KMS-11 (cell line): ENCODE measurements around the gene ERICH4.

ENCODE experiments used
- H2AFZ ChIP-seq: fragments of 200-600 bp; sonication (generic); 2 replicates; pipeline ENCODE4 v1.6.1; 2016; ENCODE audit warnings: antibody characterized with exemption, mixed run types, low read depth
- H3K27ac ChIP-seq: fragments of 200-600 bp; sonication (generic); 2 replicates; pipeline ENCODE4 v1.6.1; 2016; ENCODE audit warnings: mild to moderate bottlenecking, mixed run types
- H3K27me3 ChIP-seq: fragments of 200-600 bp; sonication (generic); 2 replicates; pipeline ENCODE4 v1.6.1; 2017; ENCODE audit warnings: mild to moderate bottlenecking, low read depth, mixed run types, moderate library complexity; ENCODE audit not compliant: insufficient read depth
- H3K36me3 ChIP-seq: fragments of 200-600 bp; sonication (generic); 2 replicates; pipeline ENCODE4 v1.6.1; 2017; ENCODE audit warnings: mild to moderate bottlenecking, mixed run types; ENCODE audit not compliant: insufficient read depth
- H3K4me1 ChIP-seq: fragments of 200-600 bp; sonication (generic); 2 replicates; pipeline ENCODE4 v1.6.1; 2016; ENCODE audit warnings: mild to moderate bottlenecking, low read depth, mixed run types; ENCODE audit not compliant: poor library complexity, severe bottlenecking
- H3K4me2 ChIP-seq: fragments of 200-600 bp; sonication (generic); 2 replicates; pipeline ENCODE4 v1.7.0; 2016; ENCODE audit warnings: mild to moderate bottlenecking, mixed run types
- H3K4me3 ChIP-seq: fragments of 200-600 bp; sonication (generic); IDR thresholded peaks from 2 replicates; pipeline ENCODE4 v1.6.1; 2017; ENCODE audit warnings: low read depth, low read length, mixed read lengths; ENCODE audit not compliant: insufficient read depth
- H3K79me2 ChIP-seq: fragments of 200-600 bp; sonication (generic); 2 replicates; pipeline ENCODE4 v1.6.1; 2016; ENCODE audit warnings: low read depth, mixed run types; ENCODE audit not compliant: insufficient read depth
- H3K9ac ChIP-seq: fragments of 200-600 bp; sonication (generic); 2 replicates; pipeline ENCODE4 v1.6.1; 2016; ENCODE audit warnings: mild to moderate bottlenecking, mixed run types
- H4K20me1 ChIP-seq: fragments of 200-600 bp; sonication (generic); 2 replicates; pipeline ENCODE4 v1.6.1; 2016; ENCODE audit warnings: mild to moderate bottlenecking, mixed run types; ENCODE audit not compliant: insufficient read depth
- CTCF ChIP-seq: fragments of 200-600 bp; sonication (generic); conservative IDR thresholded peaks from 2 replicates; pipeline ENCODE4 v1.6.1; 2017; ENCODE audit warnings: low read depth, mild to moderate bottlenecking, antibody characterized with exemption, low read length, moderate library complexity, mixed read lengths

The ERICH4 gene

GRCh38 chr19:41416194-41416674 lies 26.7 kb upstream of the ERICH4 start:
- no peak overlapping the region for H2AFZ ChIP-seq
- no peak overlapping the region for H3K9ac ChIP-seq
- H3K4me1 ChIP-seq, result peaks cover 15% of the 10 kb centered on the region
- H4K20me1 ChIP-seq, result no peaks in the 10 kb centered on the region
- no peak overlapping the region for H3K27ac ChIP-seq
- no peak for TF ChIP-seq CTCF
- no peaks in the 10 kb centered on the region for H3K27me3 ChIP-seq
- no peak overlapping the region for H3K4me2 ChIP-seq
- no peak overlapping the region for H3K4me3 ChIP-seq
- H3K36me3 ChIP-seq, result no peaks in the 10 kb centered on the region; the same call in 1 of the 2 replicates
- H3K79me2 ChIP-seq, result no peaks in the 10 kb centered on the region

GRCh38 chr19:41420101-41420880 lies 22.7 kb upstream of the ERICH4 start:
- H3K4me1 ChIP-seq, result no peaks in the 10 kb centered on the region
- no peaks in the 10 kb centered on the region; the same call in 1 of the 2 replicates for H3K36me3 ChIP-seq
- H3K27me3 ChIP-seq, result no peaks in the 10 kb centered on the region
- no peak for TF ChIP-seq CTCF
- no peak overlapping the region for H3K4me3 ChIP-seq
- no peaks in the 10 kb centered on the region for H4K20me1 ChIP-seq
- no peak overlapping the region for H3K9ac ChIP-seq
- no peak overlapping the region for H2AFZ ChIP-seq
- H3K27ac ChIP-seq, result no peak overlapping the region
- H3K79me2 ChIP-seq, result no peaks in the 10 kb centered on the region
- H3K4me2 ChIP-seq, result no peak overlapping the region

GRCh38 chr19:41421314-41421713 lies 21.6 kb upstream of the ERICH4 start:
- Histone ChIP-seq H3K79me2 (no peaks in the 10 kb centered on the region), H3K27me3 (no peaks in the 10 kb centered on the region), H3K27ac (no peak overlapping the region), H2AFZ (no peak overlapping the region), H3K4me3 (no peak overlapping the region), H3K9ac (no peak overlapping the region), H4K20me1 (no peaks in the 10 kb centered on the region), H3K4me2 (no peak overlapping the region), H3K4me1 (no peaks in the 10 kb centered on the region), H3K36me3 (no peaks in the 10 kb centered on the region; the same call in 1 of the 2 replicates)
- no peak for TF ChIP-seq CTCF

GRCh38 chr19:41421973-41422372 lies 21.0 kb upstream of the ERICH4 start:
- H3K36me3 ChIP-seq, result no peaks in the 10 kb centered on the region; the same call in 1 of the 2 replicates
- no peaks in the 10 kb centered on the region for H3K4me1 ChIP-seq

More at GRCh38 chr19:41421973-41422372, 21.0 kb upstream of the ERICH4 start:
- no peaks in the 10 kb centered on the region for H3K27me3 ChIP-seq
- no peak overlapping the region for H3K4me3 ChIP-seq
- H3K9ac ChIP-seq, result no peak overlapping the region
- H3K4me2 ChIP-seq, result no peak overlapping the region
- no peak for TF ChIP-seq CTCF
- H2AFZ ChIP-seq, result no peak overlapping the region
- no peaks in the 10 kb centered on the region for H3K79me2 ChIP-seq
- H4K20me1 ChIP-seq, result no peaks in the 10 kb centered on the region
- no peak overlapping the region for H3K27ac ChIP-seq
